A549 (cell line): ENCODE data around the gene NT5C2. TPM values are rescaled to one million over a fixed set of nuclear protein-coding genes. Genes with fewer than 3 reads are reported as not detected.

Experiments used
- ATAC-seq, 2 experiments: fragments of 200-7000 bp in 1 of 2; fragments of >200 bp in 1 of 2; cut with Nextera tagmentation in 1 of 2; cut with Tn5 transposase in 1 of 2; 3 replicates each; pipeline versions ENCODE4 v1.8.0 to v1.9.1; 2018 to 2020; ENCODE audit warnings: mild to moderate bottlenecking in 1 of 2, moderate library complexity in 1 of 2
- CTCF ChIA-PET: fragments of 300-600 bp; sonication (Branson Sonifier 250); formaldehyde crosslinking; extraction: SDS; loops from one replicate; lab custom pipeline; 2021; ENCODE audit warnings: antibody characterized with exemption, inconsistent platforms; lab: Yijun Ruan, JAX
- POLR2A ChIA-PET: fragments of 350-600 bp; formaldehyde crosslinking; extraction: SDS; loops from one replicate; lab custom pipeline; 2021; ENCODE audit warnings: antibody characterized with exemption, inconsistent platforms; lab: Yijun Ruan, JAX
- DNase-seq, 2 experiments: peaks; one replicate each; pipeline versions ENCODE4 v3.0.0 to v3.0.0-alpha.2; 2011 to 2016; ENCODE audit warnings: low read depth in 1 of 2, low spot score in 1 of 2
- FAIRE-seq: peaks from 2 replicates; lab custom pipeline; 2011; peaks lifted over from hg19 to GRCh38; lab: Jason Lieb, UNC
- H3K27ac ChIP-seq, 2 experiments: fragments of >200 bp; sonication (Bioruptor Twin); formaldehyde crosslinking; 3 replicates each; pipeline ENCODE4 v1.5.1; 2016 to 2017
- H3K4me1 ChIP-seq: fragments of >200 bp; sonication (Bioruptor Twin); formaldehyde crosslinking; 3 replicates; pipeline ENCODE4 v1.6.1; 2016
- H3K4me2 ChIP-seq: fragments of >200 bp; sonication (Bioruptor Twin); formaldehyde crosslinking; 3 replicates; pipeline ENCODE4 v1.6.1; 2016
- H3K4me3 ChIP-seq: fragments of >200 bp; sonication (Bioruptor Twin); formaldehyde crosslinking; 3 replicates; pipeline ENCODE4 v1.5.1; 2016
- H3K9me3 ChIP-seq: fragments of >200 bp; sonication (Bioruptor Twin); formaldehyde crosslinking; 3 replicates; pipeline ENCODE4 v1.6.1; 2016
- CBX2 ChIP-seq: fragments of 200-600 bp; sonication (generic); IDR thresholded peaks from 2 replicates; pipeline ENCODE4 v1.6.1; 2016; ENCODE audit warnings: low read depth, mild to moderate bottlenecking, borderline replicate concordance
- CEBPB ChIP-seq, 2 experiments: fragments of >200 bp in 1 of 2; sonication (Bioruptor Twin) in 1 of 2; formaldehyde crosslinking in 1 of 2; IDR thresholded peaks; 2 replicates each; pipeline ENCODE4 v1.6.1; 2012 to 2016
- EP300 ChIP-seq, 2 experiments: fragments of >200 bp; sonication (Bioruptor Twin); formaldehyde crosslinking; IDR thresholded peaks; 2 replicates in 1 of 2; 3 replicates in 1 of 2; pipeline ENCODE4 v1.6.1; 2016 to 2017
- FOSL2 ChIP-seq, 2 experiments: fragments of 450-650 bp in 1 of 2; fragments of >200 bp in 1 of 2; sonication (Bioruptor Twin) in 1 of 2; formaldehyde crosslinking; IDR thresholded peaks; 2 replicates each; pipeline versions ENCODE4 v1.5.0 to v1.6.1; 2016 to 2020; ENCODE audit warnings: mild to moderate bottlenecking in 1 of 2, moderate library complexity in 1 of 2
- HEYL ChIP-seq: fragments of 250-450 bp; sonication (Bioruptor Pico); IDR thresholded peaks from 2 replicates; pipeline ENCODE4 v1.8.0; 2021; ENCODE audit warnings: mild to moderate bottlenecking, moderate library complexity
- JUN ChIP-seq, 2 experiments: fragments of >200 bp; sonication (Bioruptor Twin); formaldehyde crosslinking; IDR thresholded peaks; 2 replicates in 1 of 2; 3 replicates in 1 of 2; pipeline ENCODE4 v1.6.1; 2016 to 2017
- JUNB ChIP-seq: fragments of >200 bp; sonication (Bioruptor Twin); formaldehyde crosslinking; IDR thresholded peaks from 2 replicates; pipeline ENCODE4 v1.6.1; 2016
- KDM1A ChIP-seq: fragments of 200-600 bp; sonication (generic); IDR thresholded peaks from 2 replicates; pipeline ENCODE4 v1.6.1; 2016; ENCODE audit warnings: low read depth, mild to moderate bottlenecking
- KDM5A ChIP-seq: fragments of 200-600 bp; sonication (generic); IDR thresholded peaks from 2 replicates; pipeline ENCODE4 v1.6.1; 2016; ENCODE audit warnings: antibody characterized with exemption, mild to moderate bottlenecking
- NPAS2 ChIP-seq: fragments of 250-450 bp; sonication (Bioruptor Pico); IDR thresholded peaks from 2 replicates; pipeline ENCODE4 v1.8.0; 2022; ENCODE audit warnings: mild to moderate bottlenecking, moderate library complexity, borderline replicate concordance
- NR3C1 ChIP-seq: fragments of >200 bp; sonication (Bioruptor Twin); formaldehyde crosslinking; IDR thresholded peaks from 3 replicates; pipeline ENCODE4 v1.6.1; 2017
- PHF8 ChIP-seq: fragments of 200-600 bp; sonication (generic); IDR thresholded peaks from 2 replicates; pipeline ENCODE4 v1.6.1; 2016; ENCODE audit warnings: low read depth, mild to moderate bottlenecking, antibody characterized with exemption, moderate library complexity, borderline replicate concordance
- POLR2A ChIP-seq: IDR thresholded peaks from 2 replicates; pipeline ENCODE4 v1.6.1; 2012; ENCODE audit warnings: mild to moderate bottlenecking, low read length
- SMC3 ChIP-seq: fragments of >200 bp; sonication (Bioruptor Twin); formaldehyde crosslinking; IDR thresholded peaks from 3 replicates; pipeline ENCODE4 v1.6.1; 2018; ENCODE audit warnings: inconsistent platforms
- SREBF2 ChIP-seq: fragments of 450-650 bp; IDR thresholded peaks from 2 replicates; pipeline ENCODE4 v1.6.1; 2014; ENCODE audit warnings: mild to moderate bottlenecking, moderate library complexity
- TFCP2L1 ChIP-seq: fragments of 250-450 bp; sonication (Bioruptor Pico); IDR thresholded peaks from 2 replicates; pipeline ENCODE4 v1.5.0; 2021; ENCODE audit warnings: mild to moderate bottlenecking
- ZC3H11A ChIP-seq: fragments of 450-650 bp; IDR thresholded peaks from 2 replicates; pipeline ENCODE4 v1.6.1; 2014; ENCODE audit warnings: antibody characterized with exemption, mild to moderate bottlenecking
- ZFP36 ChIP-seq: fragments of 450-650 bp; IDR thresholded peaks from 2 replicates; pipeline ENCODE4 v1.6.1; 2014; ENCODE audit warnings: borderline replicate concordance; ENCODE audit not compliant: partially characterized antibody
- WGBS: methylation state at CpG from one replicate; pipeline ENCODE4 v1.1.6; 2017; ENCODE audit errors: missing lambda C conversion rate; 5-methylcytosine and 5-hydroxymethylcytosine counted together
- polyA plus RNA-seq, 4 experiments: library from polyadenylated mRNA; depleted of rRNA in 3 of 4; stranded (reverse); fragments of >200 nt; fragmentation: RNase III in 1 of 4; extraction: RNeasy Plus Mini Kit Qiagen cat#74134 plus additional on column Dnase treatment in 1 of 4; gene quantifications; 2 replicates in 3 of 4; 3 replicates in 1 of 4; pipeline ENCODE4 v1.2.3, GENCODE V29; 2011 to 2017
- TF ChIP-seq, protein P1 (sequence below): fragments of >200 bp; sonication (Bioruptor Twin); formaldehyde crosslinking; IDR thresholded peaks from 3 replicates; pipeline ENCODE4 v1.6.1; 2016
- TF ChIP-seq, protein P2 (sequence below): fragments of 150-350 bp; IDR thresholded peaks from 2 replicates; pipeline ENCODE4 v1.6.1; 2014; ENCODE audit warnings: low read depth, mild to moderate bottlenecking, low read length
- TF ChIP-seq, protein P3 (sequence below): fragments of >200 bp; sonication (Bioruptor Twin); formaldehyde crosslinking; IDR thresholded peaks from 3 replicates; pipeline ENCODE4 v1.5.1; 2016
- TF ChIP-seq, protein P4 (sequence below): fragments of 250-450 bp; sonication (Bioruptor Pico); IDR thresholded peaks from 2 replicates; pipeline ENCODE4 v1.5.0; 2020; ENCODE audit warnings: low read depth, mild to moderate bottlenecking, moderate library complexity
- TF ChIP-seq, protein P5 (sequence below): fragments of 450-650 bp; IDR thresholded peaks from 2 replicates; pipeline ENCODE4 v1.6.1; 2014; ENCODE audit warnings: antibody characterized with exemption

NT5C2 gene
- polyA plus RNA-seq, 2 of the 4 experiments (the other 2 are of a cell fraction) = 86.4 to 177 TPM

DNA sequence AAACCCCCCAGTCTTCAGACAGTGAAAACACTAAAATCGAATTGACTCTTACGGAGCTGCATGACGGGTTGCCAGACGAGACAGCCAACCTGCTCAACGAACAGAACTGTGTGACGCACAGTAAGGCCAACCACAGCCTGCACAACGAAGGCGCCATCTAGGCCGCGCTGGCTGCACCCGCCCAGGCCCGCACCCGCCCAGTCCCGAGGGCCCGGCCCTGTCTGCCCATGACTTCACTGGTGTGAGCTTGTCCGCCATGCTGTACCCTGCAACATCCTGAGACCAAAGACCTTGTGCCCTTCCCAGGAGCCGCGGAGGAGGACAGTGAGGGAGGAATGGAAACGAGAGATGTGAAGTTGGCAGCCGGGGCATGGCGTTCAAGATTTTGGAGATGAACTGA, 116.1 kb downstream of the NT5C2 start (continued):
- no peak for TF ChIP-seq KDM5A
- TF ChIP-seq, all 56 proteins: peak for 0

DNA sequence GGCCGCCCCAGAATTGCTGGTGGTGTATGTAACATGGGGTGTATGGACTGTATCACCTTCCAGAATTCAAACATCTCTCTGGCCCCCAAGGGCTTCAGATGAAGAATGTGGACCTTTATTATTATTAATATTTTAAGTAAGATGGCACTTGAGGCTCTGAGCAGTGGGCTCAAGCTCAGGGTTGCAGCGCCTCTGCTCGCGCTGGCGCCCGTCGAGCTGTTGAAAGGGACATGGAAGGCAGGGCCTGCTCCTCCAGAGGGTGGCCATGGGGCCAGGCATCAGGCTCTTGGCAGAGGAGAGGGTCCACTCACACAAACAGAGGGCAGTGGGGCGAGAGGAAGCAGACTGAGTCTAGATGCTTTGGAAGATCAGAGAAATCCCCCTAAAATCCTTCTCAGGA, 120.2 kb downstream of the NT5C2 start:
- H3K4me2 ChIP-seq = no peak overlapping the region
- no peak overlapping the region for H3K4me3 ChIP-seq
- no peak for DNase-seq
- no peaks in the 10 kb centered on the region for H3K9me3 ChIP-seq
- no peak overlapping the region for H3K27ac ChIP-seq
- no peak for ATAC-seq
- no peak for FAIRE-seq
- H3K4me1 ChIP-seq = no peaks in the 10 kb centered on the region
- 96% methylated on average over 8 of the region's 8 CpGs for WGBS
- CTCF ChIA-PET = interaction anchor here (0.6 to 13.3 kb wide), 5 partner anchors 19 to 237 kb away, joined by 3 to 199 read pairs (median 15); partner anchors contain the start of genes CNNM2, CYP17A1 and RPEL1
- POLR2A ChIA-PET = interaction anchor here (0.6 kb wide), 1 partner anchor 70 kb away, joined by 6 read pairs; no protein-coding TSS in a partner anchor
- no peak for TF ChIP-seq KDM1A
- TF ChIP-seq, protein P1, sequence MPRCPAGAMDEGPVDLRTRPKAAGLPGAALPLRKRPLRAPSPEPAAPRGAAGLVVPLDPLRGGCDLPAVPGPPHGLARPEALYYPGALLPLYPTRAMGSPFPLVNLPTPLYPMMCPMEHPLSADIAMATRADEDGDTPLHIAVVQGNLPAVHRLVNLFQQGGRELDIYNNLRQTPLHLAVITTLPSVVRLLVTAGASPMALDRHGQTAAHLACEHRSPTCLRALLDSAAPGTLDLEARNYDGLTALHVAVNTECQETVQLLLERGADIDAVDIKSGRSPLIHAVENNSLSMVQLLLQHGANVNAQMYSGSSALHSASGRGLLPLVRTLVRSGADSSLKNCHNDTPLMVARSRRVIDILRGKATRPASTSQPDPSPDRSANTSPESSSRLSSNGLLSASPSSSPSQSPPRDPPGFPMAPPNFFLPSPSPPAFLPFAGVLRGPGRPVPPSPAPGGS = no peak
- no peak for TF ChIP-seq ZFP36
- TF ChIP-seq ZC3H11A = no peak
- TF ChIP-seq FOSL2 (IDR thresholded peaks at IDR 0.05) = no peak
- no peak for TF ChIP-seq FOSL2 (CRISPR knock-in tag; IDR thresholded peaks at IDR 0.05)
- TF ChIP-seq, protein P2, sequence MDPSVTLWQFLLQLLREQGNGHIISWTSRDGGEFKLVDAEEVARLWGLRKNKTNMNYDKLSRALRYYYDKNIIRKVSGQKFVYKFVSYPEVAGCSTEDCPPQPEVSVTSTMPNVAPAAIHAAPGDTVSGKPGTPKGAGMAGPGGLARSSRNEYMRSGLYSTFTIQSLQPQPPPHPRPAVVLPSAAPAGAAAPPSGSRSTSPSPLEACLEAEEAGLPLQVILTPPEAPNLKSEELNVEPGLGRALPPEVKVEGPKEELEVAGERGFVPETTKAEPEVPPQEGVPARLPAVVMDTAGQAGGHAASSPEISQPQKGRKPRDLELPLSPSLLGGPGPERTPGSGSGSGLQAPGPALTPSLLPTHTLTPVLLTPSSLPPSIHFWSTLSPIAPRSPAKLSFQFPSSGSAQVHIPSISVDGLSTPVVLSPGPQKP = no peak
- TF ChIP-seq, protein P3, sequence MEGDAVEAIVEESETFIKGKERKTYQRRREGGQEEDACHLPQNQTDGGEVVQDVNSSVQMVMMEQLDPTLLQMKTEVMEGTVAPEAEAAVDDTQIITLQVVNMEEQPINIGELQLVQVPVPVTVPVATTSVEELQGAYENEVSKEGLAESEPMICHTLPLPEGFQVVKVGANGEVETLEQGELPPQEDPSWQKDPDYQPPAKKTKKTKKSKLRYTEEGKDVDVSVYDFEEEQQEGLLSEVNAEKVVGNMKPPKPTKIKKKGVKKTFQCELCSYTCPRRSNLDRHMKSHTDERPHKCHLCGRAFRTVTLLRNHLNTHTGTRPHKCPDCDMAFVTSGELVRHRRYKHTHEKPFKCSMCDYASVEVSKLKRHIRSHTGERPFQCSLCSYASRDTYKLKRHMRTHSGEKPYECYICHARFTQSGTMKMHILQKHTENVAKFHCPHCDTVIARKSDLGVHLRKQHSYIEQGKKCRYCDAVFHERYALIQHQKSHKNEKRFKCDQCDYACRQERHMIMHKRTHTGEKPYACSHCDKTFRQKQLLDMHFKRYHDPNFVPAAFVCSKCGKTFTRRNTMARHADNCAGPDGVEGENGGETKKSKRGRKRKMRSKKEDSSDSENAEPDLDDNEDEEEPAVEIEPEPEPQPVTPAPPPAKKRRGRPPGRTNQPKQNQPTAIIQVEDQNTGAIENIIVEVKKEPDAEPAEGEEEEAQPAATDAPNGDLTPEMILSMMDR = no peak
- TF ChIP-seq JUNB = no peak
- no peak for TF ChIP-seq HEYL (CRISPR knock-in tag)
- TF ChIP-seq SREBF2 = no peak
- TF ChIP-seq, protein P4, sequence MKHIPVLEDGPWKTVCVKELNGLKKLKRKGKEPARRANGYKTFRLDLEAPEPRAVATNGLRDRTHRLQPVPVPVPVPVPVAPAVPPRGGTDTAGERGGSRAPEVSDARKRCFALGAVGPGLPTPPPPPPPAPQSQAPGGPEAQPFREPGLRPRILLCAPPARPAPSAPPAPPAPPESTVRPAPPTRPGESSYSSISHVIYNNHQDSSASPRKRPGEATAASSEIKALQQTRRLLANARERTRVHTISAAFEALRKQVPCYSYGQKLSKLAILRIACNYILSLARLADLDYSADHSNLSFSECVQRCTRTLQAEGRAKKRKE (CRISPR knock-in tag) = no peak
- no peak for TF ChIP-seq JUN (IDR thresholded peaks at IDR 0.05)
- no peak for TF ChIP-seq POLR2A
- TF ChIP-seq TFCP2L1 = no peak
- no peak for TF ChIP-seq NR3C1
- TF ChIP-seq, protein P5, sequence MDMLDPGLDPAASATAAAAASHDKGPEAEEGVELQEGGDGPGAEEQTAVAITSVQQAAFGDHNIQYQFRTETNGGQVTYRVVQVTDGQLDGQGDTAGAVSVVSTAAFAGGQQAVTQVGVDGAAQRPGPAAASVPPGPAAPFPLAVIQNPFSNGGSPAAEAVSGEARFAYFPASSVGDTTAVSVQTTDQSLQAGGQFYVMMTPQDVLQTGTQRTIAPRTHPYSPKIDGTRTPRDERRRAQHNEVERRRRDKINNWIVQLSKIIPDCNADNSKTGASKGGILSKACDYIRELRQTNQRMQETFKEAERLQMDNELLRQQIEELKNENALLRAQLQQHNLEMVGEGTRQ = no peak

DNA sequence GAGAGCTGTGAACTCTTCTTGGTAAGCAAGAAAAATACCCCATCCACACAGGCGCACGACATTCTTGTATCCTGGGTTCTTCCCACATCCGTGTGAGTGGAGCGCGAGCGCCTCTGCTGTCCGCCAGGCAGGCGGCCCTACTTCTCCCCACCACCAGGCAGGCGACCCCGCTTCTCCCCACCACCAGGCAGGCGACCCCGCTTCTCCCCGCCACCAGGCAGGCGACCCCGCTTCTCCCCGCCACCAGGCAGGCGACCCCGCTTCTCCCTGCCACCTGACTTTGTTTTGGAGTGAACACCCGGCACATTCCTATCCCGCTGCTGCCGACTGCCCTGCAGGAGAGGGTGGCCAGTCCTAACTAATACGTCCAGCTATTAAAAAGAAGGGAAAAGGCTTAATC, 120.8 kb downstream of the NT5C2 start:
- Histone ChIP-seq H3K4me1 (no peaks in the 10 kb centered on the region), H3K27ac (no peak overlapping the region), H3K4me2 (no peak overlapping the region), H3K4me3 (no peak overlapping the region), H3K9me3 (no peaks in the 10 kb centered on the region)
- 88% methylated on average over 22 of the region's 22 CpGs for WGBS
- DNase-seq (no peak), ATAC-seq (no peak), FAIRE-seq (no peak)
- CTCF ChIA-PET = interaction anchor here (0.9 to 13.3 kb wide), 6 partner anchors 9 to 236 kb away, joined by 3 to 199 read pairs (median 10); partner anchors contain the start of genes CNNM2, CYP17A1 and RPEL1
- POLR2A ChIA-PET = no interaction called here
- no peak for TF ChIP-seq NPAS2 (CRISPR knock-in tag)
- TF ChIP-seq PHF8 = no peak
- TF ChIP-seq CEBPB (IDR thresholded peaks at IDR 0.05) = no peak
- TF ChIP-seq SMC3 = no peak
- TF ChIP-seq EP300 (IDR thresholded peaks at IDR 0.05) = no peak
- TF ChIP-seq SREBF2 = no peak
- TF ChIP-seq CBX2 = no peak
